ENCODE data around the gene NHEJ1. TPM values are rescaled to one million over a fixed set of nuclear protein-coding genes. Genes with fewer than 3 reads are reported as not detected.
A peak's percentile ranks its signal among the peaks of the same experiment; 100 is the strongest.

The NHEJ1 gene
- total and polyA plus RNA-seq, 2 of the 13 experiments (the other 11 are each of a cell fraction or from before 2014, with no cell fraction given): 30.0 to 30.7 TPM

GRCh38 chr2:219057709-219058540 lies 102.7 kb downstream of the NHEJ1 start (continued):
- TF ChIP-seq ATF6 (CRISPR knock-in tag; conservative IDR thresholded peaks at IDR 0.05) (no peak), KIAA2018 (CRISPR knock-in tag; IDR thresholded peaks at IDR 0.05; ENCODE audit: borderline replicate concordance) (0 out of 2 replicates have a peak, but pooled peaks have one; percentile 81), GPN1 (CRISPR knock-in tag; IDR thresholded peaks at IDR 0.05; ENCODE audit: borderline replicate concordance) (no peak), SIN3A (IDR thresholded peaks at IDR 0.05; ENCODE audit: borderline replicate concordance, low read depth, low read length) (no peak), ZNF230 (CRISPR knock-in tag; IDR thresholded peaks at IDR 0.05) (no peak; the same call in 1 of the 2 replicates), ZSCAN12 (CRISPR knock-in tag; IDR thresholded peaks at IDR 0.05) (0 out of 2 replicates have a peak, but pooled peaks have one; percentile 41), ZNF263 (CRISPR knock-in tag; IDR thresholded peaks at IDR 0.05) (peak; percentile 93), ZNF281 (CRISPR knock-in tag; IDR thresholded peaks at IDR 0.05; ENCODE audit: borderline replicate concordance) (no peak), MAX (IDR thresholded peaks at IDR 0.05) (peak; percentile 52; the same call in 1 of the 2 replicates), MED8 (CRISPR knock-in tag; IDR thresholded peaks at IDR 0.05; ENCODE audit: insufficient replicate concordance) (no peak), ZBTB20 (CRISPR knock-in tag; IDR thresholded peaks at IDR 0.05; ENCODE audit: borderline replicate concordance, low read depth) (no peak), RBM22 (optimal IDR thresholded peaks at IDR 0.05; ENCODE audit: low read length) (no peak)

Data from HepG2 (cell line).